GM12872 (cell line): ENCODE results near the gene ARHGAP28.

ENCODE experiments used
- CTCF ChIP-seq: IDR thresholded peaks from 3 replicates; pipeline ENCODE4 v1.5.1; 2011; ENCODE audit warnings: low read depth, mild to moderate bottlenecking, low read length, moderate library complexity; ENCODE audit not compliant: insufficient read depth

The ARHGAP28 gene

GRCh38 chr18:6776188-6776587 lies 46.7 kb downstream of the ARHGAP28 start:
- TF ChIP-seq CTCF, result no peak

GRCh38 chr18:6777509-6777908 lies 48.0 kb downstream of the ARHGAP28 start:
- TF ChIP-seq CTCF, result no peak

GRCh38 chr18:6778459-6779247 lies 49.1 kb downstream of the ARHGAP28 start:
- no peak for TF ChIP-seq CTCF

- no peak for TF ChIP-seq CTCF
Observed at GRCh38 chr18:6781142-6781714, 51.7 kb downstream of the ARHGAP28 start.

DNA sequence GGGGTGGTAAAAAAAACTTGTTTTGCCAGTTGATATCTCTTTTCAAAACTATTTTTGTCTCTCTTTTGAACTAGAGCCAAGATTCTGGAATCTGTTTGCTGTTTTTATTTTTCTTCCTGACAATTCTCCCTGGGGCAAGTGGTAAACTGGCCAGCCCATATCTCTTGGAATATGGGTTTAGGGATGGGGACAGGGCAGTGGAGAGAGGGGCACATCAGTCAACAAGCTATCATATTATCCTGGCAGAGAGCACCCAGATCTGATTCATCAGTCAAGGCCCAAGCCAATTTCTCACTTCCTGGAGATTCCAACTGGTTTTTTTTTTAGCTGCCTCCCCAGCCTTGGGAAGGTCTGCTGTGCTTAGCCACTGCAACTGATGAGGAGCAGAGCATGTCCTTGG lies 52.3 kb downstream of the ARHGAP28 start:
- no peak for TF ChIP-seq CTCF

DNA sequence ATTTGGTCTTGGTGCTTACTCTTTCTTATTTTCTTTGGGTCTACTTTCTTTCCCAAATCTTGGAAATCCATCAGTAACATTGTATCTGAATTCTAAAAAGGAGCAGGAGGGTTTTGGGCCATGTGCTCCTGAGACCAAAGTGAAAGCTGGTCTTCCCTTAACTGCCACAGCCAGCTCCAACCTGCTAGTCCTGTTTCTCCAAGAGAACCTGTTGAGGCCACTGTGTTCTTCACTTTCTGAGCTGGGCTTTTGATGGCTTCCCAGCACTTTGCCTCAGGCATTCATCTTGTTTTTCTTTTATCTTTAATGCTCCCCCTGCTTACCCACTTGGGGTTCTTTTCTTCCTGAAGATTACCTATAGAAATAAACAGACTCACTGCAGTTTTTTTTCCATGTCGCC lies 53.3 kb downstream of the ARHGAP28 start:
- TF ChIP-seq CTCF, result no peak

DNA sequence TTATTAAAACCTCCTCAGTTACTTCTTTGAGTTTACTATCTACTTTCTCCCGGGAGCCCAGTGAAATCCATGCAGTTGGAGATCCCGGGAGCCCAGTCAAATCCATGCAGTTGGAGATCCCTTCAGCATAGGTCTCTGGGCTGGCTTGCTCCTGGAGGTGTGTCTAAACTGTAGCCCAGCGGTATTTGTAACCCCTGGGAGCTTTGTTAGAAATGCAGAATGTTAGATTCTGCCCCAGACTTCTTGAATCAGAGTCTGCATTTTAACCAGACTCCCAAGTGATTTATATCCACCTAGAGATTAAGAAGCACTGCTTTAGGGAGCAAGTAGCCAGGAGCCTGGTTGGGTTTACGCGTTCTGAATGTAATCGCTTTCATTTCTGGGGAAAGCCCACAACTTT lies 54.5 kb downstream of the ARHGAP28 start:
- TF ChIP-seq CTCF, result no peak
